HCT116 (cell line): Measurements from ENCODE around the gene CELF4. TPM values are rescaled to one million over a fixed set of nuclear protein-coding genes. Genes with fewer than 3 reads are reported as not detected.

ENCODE experiments used
- ATAC-seq: fragments of 200-7000 bp; cut with Tn5 transposase; 2 replicates; pipeline ENCODE4 v1.9.1; 2020; ENCODE audit warnings: mild to moderate bottlenecking, moderate library complexity
- BruUV-seq: library from RNA; stranded (reverse); fragments of 400-500 nt; replicated peaks from 2 replicates; lab custom pipeline; 2021; lab: Mats Ljungman, UMichigan
- CTCF ChIA-PET: fragments of 300-600 bp; sonication (Branson Sonifier 250); formaldehyde crosslinking; loops from one replicate; lab custom pipeline; 2021; ENCODE audit warnings: antibody characterized with exemption; lab: Charles Lee
- POLR2A ChIA-PET: fragments of 300-600, 350-600 bp; sonication (Branson Sonifier 250); formaldehyde crosslinking; loops from one replicate; lab custom pipeline; 2021; ENCODE audit warnings: antibody characterized with exemption; lab: Charles Lee
- RAD21 ChIA-PET, 2 experiments: fragments of 300-600 bp; sonication (Branson Sonifier 250); formaldehyde crosslinking; loops; one replicate each; lab custom pipeline; 2023; ENCODE audit warnings: low total read pairs in 2 of 2; ENCODE audit not compliant: uncharacterized antibody in 2 of 2, unreplicated experiment in 2 of 2, low non-redundant PET in 1 of 2; lab: Charles Lee
- DNase-seq: peaks from one replicate; pipeline ENCODE4 v3.0.0-alpha.2; 2010; ENCODE audit warnings: low read depth, low spot score
- H2AFZ ChIP-seq: fragments of 200-600 bp; shearing (Covaris generic), sonication (generic); 2 replicates; pipeline ENCODE4 v1.6.1; 2017; ENCODE audit warnings: low read depth, mixed run types, mixed read lengths, antibody characterized with exemption, low read length; ENCODE audit not compliant: poor library complexity, severe bottlenecking
- H3K27ac ChIP-seq: 2 replicates; pipeline ENCODE4 v1.5.1; 2012; ENCODE audit warnings: low read depth, low read length
- H3K27me3 ChIP-seq: fragments of 200-600 bp; sonication (generic); 2 replicates; pipeline ENCODE4 v1.6.1; 2016; ENCODE audit warnings: mixed run types, low read length, mixed read lengths; ENCODE audit not compliant: insufficient read depth
- H3K36me3 ChIP-seq, 2 experiments: fragments of 200-500 bp in 1 of 2; fragments of 200-600 bp in 1 of 2; sonication (Bioruptor generic) in 1 of 2; sonication (generic) in 1 of 2; 2 replicates each; pipeline versions ENCODE4 v1.5.1 to v1.6.1; 2014 to 2016; ENCODE audit warnings: low read length in 2 of 2, inconsistent platforms in 1 of 2, mixed read lengths in 1 of 2, mixed run types in 1 of 2; ENCODE audit not compliant: insufficient read depth in 2 of 2, control insufficient read depth in 1 of 2
- H3K4me1 ChIP-seq, 2 experiments: fragments of 200-600 bp in 1 of 2; sonication (generic) in 1 of 2; 2 replicates each; pipeline versions ENCODE4 v1.5.1 to v1.6.1; 2012 to 2017; ENCODE audit warnings: low read length in 2 of 2, inconsistent platforms in 1 of 2, mild to moderate bottlenecking in 1 of 2, mixed read lengths in 1 of 2, mixed run types in 1 of 2, moderate library complexity in 1 of 2; ENCODE audit not compliant: insufficient read depth in 2 of 2, control insufficient read depth in 1 of 2
- H3K4me2 ChIP-seq: fragments of 200-600 bp; sonication (generic); 2 replicates; pipeline ENCODE4 v1.6.1; 2017; ENCODE audit warnings: mixed run types, low read length, mixed read lengths
- H3K4me3 ChIP-seq, 2 experiments: fragments of 200-600 bp in 1 of 2; sonication (generic) in 1 of 2; replicated peaks in 1 of 2; 2 replicates each; pipeline ENCODE4 v1.5.1; 2011 to 2016; ENCODE audit warnings: low read length in 2 of 2, control low read depth in 1 of 2, low read depth in 1 of 2, mild to moderate bottlenecking in 1 of 2, mixed read lengths in 1 of 2, mixed run types in 1 of 2
- H3K79me2 ChIP-seq: fragments of 200-600 bp; sonication (generic); 2 replicates; pipeline ENCODE4 v1.6.1; 2017; ENCODE audit warnings: mild to moderate bottlenecking, mixed run types, low read length, moderate library complexity, mixed read lengths; ENCODE audit not compliant: insufficient read depth
- H3K9ac ChIP-seq: fragments of 200-600 bp; sonication (generic); 2 replicates; pipeline ENCODE4 v1.6.1; 2016; ENCODE audit warnings: low read length, mixed read lengths
- H3K9me2 ChIP-seq: fragments of 200-600 bp; sonication (generic), shearing (Covaris generic); 2 replicates; pipeline ENCODE4 v1.6.1; 2017; ENCODE audit warnings: mixed run types, mild to moderate bottlenecking, moderate library complexity; ENCODE audit not compliant: insufficient read depth
- H3K9me3 ChIP-seq, 2 experiments: fragments of 200-500 bp in 1 of 2; fragments of 200-600 bp in 1 of 2; sonication (Bioruptor generic) in 1 of 2; sonication (generic) in 1 of 2; 2 replicates each; pipeline ENCODE4 v1.6.1; 2014 to 2017; ENCODE audit warnings: low read length in 2 of 2, mixed read lengths in 2 of 2, inconsistent platforms in 1 of 2, low read depth in 1 of 2, mild to moderate bottlenecking in 1 of 2, mixed run types in 1 of 2, moderate library complexity in 1 of 2; ENCODE audit not compliant: control insufficient read depth in 1 of 2, insufficient read depth in 1 of 2
- H4K20me1 ChIP-seq: fragments of 200-600 bp; sonication (generic), shearing (Covaris generic); 2 replicates; pipeline ENCODE4 v1.6.1; 2017; ENCODE audit warnings: mixed run types, mild to moderate bottlenecking, moderate library complexity; ENCODE audit not compliant: insufficient read depth
- CTCF ChIP-seq, 3 experiments: fragments of 200-600 bp in 1 of 3; sonication (generic) in 1 of 3; IDR thresholded peaks in 2 of 3; conservative IDR thresholded peaks in 1 of 3; 2 replicates each; pipeline ENCODE4 v1.5.1; 2012 to 2017; ENCODE audit warnings: low read depth in 2 of 3, low read length in 2 of 3, antibody characterized with exemption in 1 of 3, borderline replicate concordance in 1 of 3, control low read depth in 1 of 3, mild to moderate bottlenecking in 1 of 3, mixed read lengths in 1 of 3, mixed run types in 1 of 3, moderate library complexity in 1 of 3; ENCODE audit not compliant: insufficient read depth in 1 of 3
- REST ChIP-seq: IDR thresholded peaks from 2 replicates; pipeline ENCODE4 v1.6.1; 2012; ENCODE audit warnings: low read depth
- TCF7L2 ChIP-seq: IDR thresholded peaks from 2 replicates; pipeline ENCODE4 v1.7.0; 2011; ENCODE audit warnings: borderline replicate concordance, inconsistent platforms; ENCODE audit not compliant: insufficient read depth, insufficient read length; ENCODE audit errors: extremely low read depth
- intact Hi-C: fragments of 100-400 bp; cut with micrococcal nuclease; formaldehyde crosslinking; loops from 2 replicates; pipeline ENCODE4 v1.10.0; 2022
- total RNA-seq: library from RNA; stranded (reverse); gene quantifications from one replicate; pipeline ENCODE4 v1.2.1, GENCODE V29; 2021; ENCODE audit not compliant: unreplicated experiment

Gene CELF4
- total RNA-seq, 1 experiment from 2014 or later = not detected

- Histone ChIP-seq H4K20me1 (no peaks in the 10 kb centered on the region), H3K27ac (no peak overlapping the region), H3K9me3 (no peaks in the 10 kb centered on the region), H3K27me3 (no peaks in the 10 kb centered on the region), H3K4me2 (no peak overlapping the region), H3K9ac (no peak overlapping the region)
- intact Hi-C loops = no loop called here
- BruUV-seq = no TSS peak
- DNase-seq = no peak
- ATAC-seq = no peak
- no peak for TF ChIP-seq TCF7L2
- no peak for TF ChIP-seq CTCF (IDR thresholded peaks at IDR 0.05 in 2 of 3, conservative IDR thresholded peaks at IDR 0.05 in 1 of 3; ENCODE audit: borderline replicate concordance in 1 of 3, insufficient read depth in 1 of 3, low read depth in 2 of 3, low read length in 2 of 3)
- no peak for TF ChIP-seq REST
- TF ChIP-seq, all 23 proteins: peak for 0
- no peaks in the 10 kb centered on the region for H3K36me3 ChIP-seq
- CTCF ChIA-PET = no interaction called here
- no peaks in the 10 kb centered on the region for H3K4me1 ChIP-seq
- no peaks in the 10 kb centered on the region for H3K79me2 ChIP-seq
- no peak overlapping the region for H3K4me3 ChIP-seq
- no peak overlapping the region for H2AFZ ChIP-seq
- RAD21 ChIA-PET = no interaction called here
- no peaks in the 10 kb centered on the region for H3K9me2 ChIP-seq
- POLR2A ChIA-PET = no interaction called here
Observed at GRCh38 chr18:37219257-37219656, 346.3 kb downstream of the CELF4 start.
